NCI-H1048 (cell line): ENCODE results near the gene ZNF326.
"Not testable (repeated sequence)": the region's sequence is repeated elsewhere in the genome, so short reads cannot be mapped to it uniquely, and the experiment has no call there.

ENCODE experiments used
- DNase-seq: peaks from one replicate; lab custom pipeline; 2025; lab: John Stamatoyannopoulos, UW

Gene ZNF326

GRCh38 chr1:89997152-89997551 lies 2.2 kb downstream of the ZNF326 start:
- not testable (repeated sequence) for DNase-seq

- no peak for DNase-seq
Measured at GRCh38 chr1:89998306-89998705, 3.4 kb downstream of the ZNF326 start.

- no peak for DNase-seq
Measured at GRCh38 chr1:89999208-89999607, 4.3 kb downstream of the ZNF326 start.

GRCh38 chr1:89999628-90000027 lies 4.7 kb downstream of the ZNF326 start:
- DNase-seq = no peak

- DNase-seq = no peak
Measured at GRCh38 chr1:90000934-90001676, 6.2 kb downstream of the ZNF326 start.

- DNase-seq = no peak
Measured at GRCh38 chr1:90007979-90008404, 13.1 kb downstream of the ZNF326 start.

GRCh38 chr1:90012300-90012699 lies 17.4 kb downstream of the ZNF326 start:
- no peak for DNase-seq

GRCh38 chr1:90023691-90024090 lies 28.8 kb downstream of the ZNF326 start:
- DNase-seq = no peak

- DNase-seq = no peak
Measured at GRCh38 chr1:90027281-90027680, 32.4 kb downstream of the ZNF326 start.

- DNase-seq = no peak
Measured at GRCh38 chr1:90039652-90040051, 44.7 kb downstream of the ZNF326 start.

GRCh38 chr1:90043586-90043985 lies 48.7 kb downstream of the ZNF326 start:
- no peak for DNase-seq

- DNase-seq = no peak
Measured at GRCh38 chr1:90044346-90044745, 49.4 kb downstream of the ZNF326 start.

- DNase-seq = no peak
Measured at GRCh38 chr1:90045853-90046563, 51.1 kb downstream of the ZNF326 start.

GRCh38 chr1:90046635-90047034 lies 51.7 kb downstream of the ZNF326 start:
- DNase-seq = no peak

GRCh38 chr1:90048043-90048442 lies 53.1 kb downstream of the ZNF326 start:
- no peak for DNase-seq

GRCh38 chr1:90062700-90063643 lies 68.1 kb downstream of the ZNF326 start:
- DNase-seq = not testable (repeated sequence)

GRCh38 chr1:90064109-90064508 lies 69.2 kb downstream of the ZNF326 start:
- not testable (repeated sequence) for DNase-seq

GRCh38 chr1:90067194-90067931 lies 72.5 kb downstream of the ZNF326 start:
- no peak for DNase-seq

GRCh38 chr1:90068611-90069280 lies 73.8 kb downstream of the ZNF326 start:
- no peak for DNase-seq

- DNase-seq = no peak
Measured at GRCh38 chr1:90074137-90074536, 79.2 kb downstream of the ZNF326 start.

- no peak for DNase-seq
Measured at GRCh38 chr1:90074566-90074965, 79.7 kb downstream of the ZNF326 start.
